GM23338 (cell line): Measurements from ENCODE around the gene FBXL14.

Source experiments
- EZH2 ChIP-seq: fragments of 200-600 bp; sonication (generic); IDR thresholded peaks from one replicate; pipeline ENCODE4 v1.8.0; 2017; ENCODE audit warnings: antibody characterized with exemption, mild to moderate bottlenecking, low read depth; ENCODE audit not compliant: unreplicated experiment
- EZH2phosphoT487 ChIP-seq: fragments of 200-600 bp; sonication (generic); IDR thresholded peaks from one replicate; pipeline ENCODE4 v1.8.1; 2018; ENCODE audit warnings: antibody characterized with exemption; ENCODE audit not compliant: unreplicated experiment
- JUNB ChIP-seq: IDR thresholded peaks from one replicate; pipeline ENCODE4 v1.6.1; 2016; ENCODE audit warnings: antibody characterized with exemption; ENCODE audit not compliant: unreplicated experiment
- POLR2AphosphoS5 ChIP-seq: IDR thresholded peaks from 2 replicates; pipeline ENCODE4 v1.6.1; 2016; ENCODE audit warnings: antibody characterized with exemption, low read depth
- STAT1 ChIP-seq: IDR thresholded peaks from one replicate; pipeline ENCODE4 v1.6.1; 2016; ENCODE audit warnings: antibody characterized with exemption; ENCODE audit not compliant: unreplicated experiment
- ZNF331 ChIP-seq: fragments of 250-450 bp; sonication (Bioruptor Pico); IDR thresholded peaks from 2 replicates; pipeline ENCODE4 v1.5.0; 2020; ENCODE audit warnings: low read depth, mild to moderate bottlenecking, moderate library complexity
- TF ChIP-seq, protein P1 (sequence below), 2 experiments: fragments of 200-600 bp in 1 of 2; sonication (generic) in 1 of 2; conservative IDR thresholded peaks; 2 replicates each; pipeline versions ENCODE4 v1.5.1 to v1.6.1; 2016 to 2017; ENCODE audit warnings: antibody characterized with exemption in 2 of 2, low read depth in 2 of 2, mild to moderate bottlenecking in 2 of 2, moderate library complexity in 1 of 2
- TF ChIP-seq, protein P2 (sequence below): fragments of 250-450 bp; sonication (Bioruptor Pico); IDR thresholded peaks from 2 replicates; pipeline ENCODE4 v1.5.0; 2020; ENCODE audit warnings: mild to moderate bottlenecking, moderate library complexity
- TF ChIP-seq, protein P3 (sequence below): IDR thresholded peaks from 2 replicates; pipeline ENCODE4 v1.6.1; 2016; ENCODE audit warnings: antibody characterized with exemption

GRCh38 chr12:1566449-1567135 lies 27.8 kb downstream of the FBXL14 start:
- TF ChIP-seq ZNF331 (CRISPR knock-in tag) (no peak), STAT1 (no peak), POLR2AphosphoS5 (no peak), EZH2 (no peak), EZH2phosphoT487 (no peak), JUNB (no peak)
- TF ChIP-seq, protein P1, sequence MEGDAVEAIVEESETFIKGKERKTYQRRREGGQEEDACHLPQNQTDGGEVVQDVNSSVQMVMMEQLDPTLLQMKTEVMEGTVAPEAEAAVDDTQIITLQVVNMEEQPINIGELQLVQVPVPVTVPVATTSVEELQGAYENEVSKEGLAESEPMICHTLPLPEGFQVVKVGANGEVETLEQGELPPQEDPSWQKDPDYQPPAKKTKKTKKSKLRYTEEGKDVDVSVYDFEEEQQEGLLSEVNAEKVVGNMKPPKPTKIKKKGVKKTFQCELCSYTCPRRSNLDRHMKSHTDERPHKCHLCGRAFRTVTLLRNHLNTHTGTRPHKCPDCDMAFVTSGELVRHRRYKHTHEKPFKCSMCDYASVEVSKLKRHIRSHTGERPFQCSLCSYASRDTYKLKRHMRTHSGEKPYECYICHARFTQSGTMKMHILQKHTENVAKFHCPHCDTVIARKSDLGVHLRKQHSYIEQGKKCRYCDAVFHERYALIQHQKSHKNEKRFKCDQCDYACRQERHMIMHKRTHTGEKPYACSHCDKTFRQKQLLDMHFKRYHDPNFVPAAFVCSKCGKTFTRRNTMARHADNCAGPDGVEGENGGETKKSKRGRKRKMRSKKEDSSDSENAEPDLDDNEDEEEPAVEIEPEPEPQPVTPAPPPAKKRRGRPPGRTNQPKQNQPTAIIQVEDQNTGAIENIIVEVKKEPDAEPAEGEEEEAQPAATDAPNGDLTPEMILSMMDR (conservative IDR thresholded peaks at IDR 0.05; ENCODE audit: low read depth in 2 of 2), result no peak
- TF ChIP-seq, protein P2, sequence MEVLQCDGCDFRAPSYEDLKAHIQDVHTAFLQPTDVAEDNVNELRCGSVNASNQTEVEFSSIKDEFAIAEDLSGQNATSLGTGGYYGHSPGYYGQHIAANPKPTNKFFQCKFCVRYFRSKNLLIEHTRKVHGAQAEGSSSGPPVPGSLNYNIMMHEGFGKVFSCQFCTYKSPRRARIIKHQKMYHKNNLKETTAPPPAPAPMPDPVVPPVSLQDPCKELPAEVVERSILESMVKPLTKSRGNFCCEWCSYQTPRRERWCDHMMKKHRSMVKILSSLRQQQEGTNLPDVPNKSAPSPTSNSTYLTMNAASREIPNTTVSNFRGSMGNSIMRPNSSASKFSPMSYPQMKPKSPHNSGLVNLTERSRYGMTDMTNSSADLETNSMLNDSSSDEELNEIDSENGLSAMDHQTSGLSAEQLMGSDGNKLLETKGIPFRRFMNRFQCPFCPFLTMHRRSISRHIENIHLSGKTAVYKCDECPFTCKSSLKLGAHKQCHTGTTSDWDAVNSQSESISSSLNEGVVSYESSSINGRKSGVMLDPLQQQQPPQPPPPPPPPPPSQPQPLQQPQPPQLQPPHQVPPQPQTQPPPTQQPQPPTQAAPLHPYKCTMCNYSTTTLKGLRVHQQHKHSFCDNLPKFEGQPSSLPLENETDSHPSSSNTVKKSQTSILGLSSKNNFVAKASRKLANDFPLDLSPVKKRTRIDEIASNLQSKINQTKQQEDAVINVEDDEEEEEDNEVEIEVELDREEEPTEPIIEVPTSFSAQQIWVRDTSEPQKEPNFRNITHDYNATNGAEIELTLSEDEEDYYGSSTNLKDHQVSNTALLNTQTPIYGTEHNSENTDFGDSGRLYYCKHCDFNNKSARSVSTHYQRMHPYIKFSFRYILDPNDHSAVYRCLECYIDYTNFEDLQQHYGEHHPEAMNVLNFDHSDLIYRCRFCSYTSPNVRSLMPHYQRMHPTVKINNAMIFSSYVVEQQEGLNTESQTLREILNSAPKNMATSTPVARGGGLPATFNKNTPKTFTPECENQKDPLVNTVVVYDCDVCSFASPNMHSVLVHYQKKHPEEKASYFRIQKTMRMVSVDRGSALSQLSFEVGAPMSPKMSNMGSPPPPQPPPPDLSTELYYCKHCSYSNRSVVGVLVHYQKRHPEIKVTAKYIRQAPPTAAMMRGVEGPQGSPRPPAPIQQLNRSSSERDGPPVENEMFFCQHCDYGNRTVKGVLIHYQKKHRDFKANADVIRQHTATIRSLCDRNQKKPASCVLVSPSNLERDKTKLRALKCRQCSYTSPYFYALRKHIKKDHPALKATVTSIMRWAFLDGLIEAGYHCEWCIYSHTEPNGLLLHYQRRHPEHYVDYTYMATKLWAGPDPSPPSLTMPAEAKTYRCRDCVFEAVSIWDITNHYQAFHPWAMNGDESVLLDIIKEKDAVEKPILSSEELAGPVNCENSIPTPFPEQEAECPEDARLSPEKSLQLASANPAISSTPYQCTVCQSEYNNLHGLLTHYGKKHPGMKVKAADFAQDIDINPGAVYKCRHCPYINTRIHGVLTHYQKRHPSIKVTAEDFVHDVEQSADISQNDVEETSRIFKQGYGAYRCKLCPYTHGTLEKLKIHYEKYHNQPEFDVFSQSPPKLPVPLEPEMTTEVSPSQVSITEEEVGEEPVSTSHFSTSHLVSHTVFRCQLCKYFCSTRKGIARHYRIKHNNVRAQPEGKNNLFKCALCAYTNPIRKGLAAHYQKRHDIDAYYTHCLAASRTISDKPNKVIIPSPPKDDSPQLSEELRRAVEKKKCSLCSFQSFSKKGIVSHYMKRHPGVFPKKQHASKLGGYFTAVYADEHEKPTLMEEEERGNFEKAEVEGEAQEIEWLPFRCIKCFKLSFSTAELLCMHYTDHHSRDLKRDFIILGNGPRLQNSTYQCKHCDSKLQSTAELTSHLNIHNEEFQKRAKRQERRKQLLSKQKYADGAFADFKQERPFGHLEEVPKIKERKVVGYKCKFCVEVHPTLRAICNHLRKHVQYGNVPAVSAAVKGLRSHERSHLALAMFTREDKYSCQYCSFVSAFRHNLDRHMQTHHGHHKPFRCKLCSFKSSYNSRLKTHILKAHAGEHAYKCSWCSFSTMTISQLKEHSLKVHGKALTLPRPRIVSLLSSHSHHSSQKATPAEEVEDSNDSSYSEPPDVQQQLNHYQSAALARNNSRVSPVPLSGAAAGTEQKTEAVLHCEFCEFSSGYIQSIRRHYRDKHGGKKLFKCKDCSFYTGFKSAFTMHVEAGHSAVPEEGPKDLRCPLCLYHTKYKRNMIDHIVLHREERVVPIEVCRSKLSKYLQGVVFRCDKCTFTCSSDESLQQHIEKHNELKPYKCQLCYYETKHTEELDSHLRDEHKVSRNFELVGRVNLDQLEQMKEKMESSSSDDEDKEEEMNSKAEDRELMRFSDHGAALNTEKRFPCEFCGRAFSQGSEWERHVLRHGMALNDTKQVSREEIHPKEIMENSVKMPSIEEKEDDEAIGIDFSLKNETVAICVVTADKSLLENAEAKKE (CRISPR knock-in tag), result no peak
- TF ChIP-seq, protein P3, sequence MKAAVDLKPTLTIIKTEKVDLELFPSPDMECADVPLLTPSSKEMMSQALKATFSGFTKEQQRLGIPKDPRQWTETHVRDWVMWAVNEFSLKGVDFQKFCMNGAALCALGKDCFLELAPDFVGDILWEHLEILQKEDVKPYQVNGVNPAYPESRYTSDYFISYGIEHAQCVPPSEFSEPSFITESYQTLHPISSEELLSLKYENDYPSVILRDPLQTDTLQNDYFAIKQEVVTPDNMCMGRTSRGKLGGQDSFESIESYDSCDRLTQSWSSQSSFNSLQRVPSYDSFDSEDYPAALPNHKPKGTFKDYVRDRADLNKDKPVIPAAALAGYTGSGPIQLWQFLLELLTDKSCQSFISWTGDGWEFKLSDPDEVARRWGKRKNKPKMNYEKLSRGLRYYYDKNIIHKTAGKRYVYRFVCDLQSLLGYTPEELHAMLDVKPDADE, result no peak
